NCI-H460 (cell line): ENCODE measurements around the gene STOM. TPM values are rescaled to one million over a fixed set of nuclear protein-coding genes. Genes with fewer than 3 reads are reported as not detected.

Source experiments
- DNase-seq: peaks from one replicate; pipeline ENCODE4 v3.0.0-alpha.2; 2016; ENCODE audit warnings: low read depth; ENCODE audit errors: extremely low read depth
- total RNA-seq: library from RNA; depleted of rRNA; stranded (reverse); fragments of >200 nt; shearing (Covaris generic); gene quantifications from 2 replicates; pipeline ENCODE4 v1.2.3, GENCODE V29; 2014; rRNA removed

STOM gene
- total RNA-seq, 1 experiment from 2014 or later: 53.9 TPM

DNA sequence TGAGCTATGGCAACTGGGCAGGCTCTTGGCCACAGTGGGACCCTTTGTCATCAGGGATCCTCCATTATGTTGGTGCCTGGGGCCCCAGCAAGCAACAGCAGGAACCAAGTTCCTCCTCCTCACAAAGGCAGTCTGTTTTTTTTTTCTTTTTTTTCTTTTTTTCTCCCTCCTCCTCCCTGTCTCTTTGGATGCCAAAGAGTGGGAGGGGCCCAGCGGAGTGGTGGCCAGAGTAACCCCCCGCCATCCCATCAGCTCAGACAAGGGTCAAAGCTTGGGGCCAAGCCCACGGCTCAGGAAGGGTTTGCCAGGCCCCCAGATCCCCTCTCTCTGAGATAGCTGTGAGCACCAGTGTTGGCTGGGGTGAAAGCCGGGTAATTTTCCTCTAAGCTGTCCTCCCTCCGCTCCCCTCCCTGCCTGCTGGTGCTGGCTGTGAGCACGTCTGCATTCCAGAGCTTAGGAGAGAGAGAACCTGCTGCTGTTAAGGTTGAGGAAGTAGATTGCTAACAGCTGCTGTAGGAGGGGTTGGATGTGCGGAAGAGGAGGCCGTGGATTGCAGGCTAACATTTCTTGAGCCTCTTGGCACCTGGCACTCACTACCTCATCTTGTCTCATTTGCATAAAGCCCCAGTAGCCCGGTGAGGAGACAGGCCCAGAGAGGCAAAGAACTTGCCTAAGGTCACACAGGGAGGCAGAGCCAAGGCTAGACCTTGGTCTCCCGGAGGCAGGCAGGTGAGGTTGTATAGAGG lies 80.9 kb downstream of the STOM start:
- no peak for DNase-seq

Other genes with a start within 250 kb of the STOM start
- gene RAB14, start 168.4 kb downstream of the STOM start, total RNA-seq: 32.1 and 35.5 TPM in 2 replicates
- 13.8 and 15.5 TPM in 2 replicates for gene GSN, start 102.1 kb downstream of the STOM start, total RNA-seq
- gene GGTA1, start 129.6 kb upstream of the STOM start, total RNA-seq: not detected in 2 replicates